IPS-20b (cell line): ENCODE measurements around the gene FAM210A.
"Not testable (repeated sequence)": the region's sequence is repeated elsewhere in the genome, so short reads cannot be mapped to it uniquely, and the experiment has no call there.

Experiments
- H3K27ac ChIP-seq: one replicate; pipeline ENCODE4 v1.5.1; 2013; ENCODE audit warnings: low read length
- H3K27me3 ChIP-seq: 2 replicates; pipeline ENCODE4 v1.6.1; 2013; ENCODE audit warnings: mild to moderate bottlenecking, low read length, inconsistent platforms; ENCODE audit not compliant: insufficient read depth
- H3K36me3 ChIP-seq: 2 replicates; pipeline ENCODE4 v1.6.1; 2013; ENCODE audit warnings: low read depth, mild to moderate bottlenecking, inconsistent platforms, low read length, moderate library complexity; ENCODE audit not compliant: insufficient read depth
- H3K4me1 ChIP-seq: 2 replicates; pipeline ENCODE4 v1.6.1; 2013; ENCODE audit warnings: mild to moderate bottlenecking, control low read depth, inconsistent platforms, low read length, moderate library complexity; ENCODE audit not compliant: insufficient read depth
- H3K4me3 ChIP-seq: 2 replicates; pipeline ENCODE4 v1.5.1; 2013; ENCODE audit warnings: mild to moderate bottlenecking, low read length, inconsistent platforms
- H3K9ac ChIP-seq: 2 replicates; pipeline ENCODE4 v1.6.1; 2013; ENCODE audit warnings: low read depth, mild to moderate bottlenecking, inconsistent platforms, low read length, moderate library complexity
- H3K9me3 ChIP-seq: 2 replicates; pipeline ENCODE4 v1.6.1; 2013; ENCODE audit warnings: mild to moderate bottlenecking, low read depth, low read length, inconsistent platforms; ENCODE audit not compliant: insufficient read depth

Gene FAM210A

GRCh38 chr18:13696961-13697360, 29.4 kb downstream of the FAM210A start:
- H3K4me1 ChIP-seq: no peaks in the 10 kb centered on the region
- no peak overlapping the region for H3K9ac ChIP-seq
- no peak overlapping the region for H3K4me3 ChIP-seq
- H3K27me3 ChIP-seq: no peaks in the 10 kb centered on the region
- peaks cover 17% of the 10 kb centered on the region for H3K9me3 ChIP-seq
- no peaks in the 10 kb centered on the region for H3K36me3 ChIP-seq
- H3K27ac ChIP-seq: no peak overlapping the region

GRCh38 chr18:13695337-13695736, 31.0 kb downstream of the FAM210A start:
- not testable (repeated sequence) for H3K9me3 ChIP-seq, H3K4me3 ChIP-seq, H3K4me1 ChIP-seq, H3K27ac ChIP-seq, H3K9ac ChIP-seq, H3K36me3 ChIP-seq, H3K27me3 ChIP-seq

GRCh38 chr18:13690060-13690459, 36.3 kb downstream of the FAM210A start:
- not testable (repeated sequence) for H3K9ac ChIP-seq, H3K4me1 ChIP-seq, H3K4me3 ChIP-seq, H3K27ac ChIP-seq, H3K9me3 ChIP-seq, H3K36me3 ChIP-seq, H3K27me3 ChIP-seq

GRCh38 chr18:13688191-13689136, 37.9 kb downstream of the FAM210A start:
- no peak overlapping the region for H3K27ac ChIP-seq
- no peaks in the 10 kb centered on the region for H3K4me1 ChIP-seq
- H3K4me3 ChIP-seq: no peak overlapping the region
- H3K27me3 ChIP-seq: no peaks in the 10 kb centered on the region
- no peak overlapping the region for H3K9ac ChIP-seq
- H3K9me3 ChIP-seq: no peaks in the 10 kb centered on the region
- H3K36me3 ChIP-seq: no peaks in the 10 kb centered on the region

GRCh38 chr18:13684546-13684945, 41.8 kb downstream of the FAM210A start:
- no peaks in the 10 kb centered on the region for H3K27me3 ChIP-seq
- no peak overlapping the region for H3K27ac ChIP-seq
- H3K36me3 ChIP-seq: peaks cover 6% of the 10 kb centered on the region; the same call in 1 of the 2 replicates
- no peak overlapping the region for H3K4me3 ChIP-seq
- H3K4me1 ChIP-seq: no peaks in the 10 kb centered on the region
- no peaks in the 10 kb centered on the region for H3K9me3 ChIP-seq
- H3K9ac ChIP-seq: no peak overlapping the region

GRCh38 chr18:13681701-13682100, 44.7 kb downstream of the FAM210A start:
- no peak overlapping the region for H3K9ac ChIP-seq
- H3K4me3 ChIP-seq: no peak overlapping the region
- H3K4me1 ChIP-seq: no peaks in the 10 kb centered on the region
- peaks cover 6% of the 10 kb centered on the region; the same call in 1 of the 2 replicates for H3K36me3 ChIP-seq
- H3K9me3 ChIP-seq: peaks cover under 1% of the 10 kb centered on the region; the same call in 1 of the 2 replicates
- no peaks in the 10 kb centered on the region for H3K27me3 ChIP-seq
- H3K27ac ChIP-seq: no peak overlapping the region

- Histone ChIP-seq H3K4me3 (no peak overlapping the region), H3K36me3 (peaks cover 6% of the 10 kb centered on the region; the same call in 1 of the 2 replicates)
Observed at GRCh38 chr18:13680612-13681011, 45.7 kb downstream of the FAM210A start.

GRCh38 chr18:13677350-13677749, 49.0 kb downstream of the FAM210A start:
- peaks cover 11% of the 10 kb centered on the region; the same call in 1 of the 2 replicates for H3K9me3 ChIP-seq
- H3K9ac ChIP-seq: not testable (repeated sequence)

More at GRCh38 chr18:13680612-13681011, 45.7 kb downstream of the FAM210A start:
- Histone ChIP-seq H3K27me3 (no peaks in the 10 kb centered on the region), H3K9ac (no peak overlapping the region), H3K4me1 (no peaks in the 10 kb centered on the region), H3K9me3 (peaks cover 7% of the 10 kb centered on the region; the same call in 1 of the 2 replicates), H3K27ac (no peak overlapping the region)

GRCh38 chr18:13676471-13676870, 49.9 kb downstream of the FAM210A start:
- Histone ChIP-seq H3K4me1 (no peaks in the 10 kb centered on the region), H3K27me3 (no peaks in the 10 kb centered on the region), H3K27ac (no peak overlapping the region), H3K36me3 (peaks cover 2% of the 10 kb centered on the region; the same call in 1 of the 2 replicates), H3K9ac (no peak overlapping the region), H3K4me3 (no peak overlapping the region), H3K9me3 (peaks cover 11% of the 10 kb centered on the region; the same call in 1 of the 2 replicates)

More at GRCh38 chr18:13677350-13677749, 49.0 kb downstream of the FAM210A start:
- H3K27ac ChIP-seq, H3K4me1 ChIP-seq, H3K36me3 ChIP-seq, H3K4me3 ChIP-seq, H3K27me3 ChIP-seq: not testable (repeated sequence)

GRCh38 chr18:13672657-13673056, 53.7 kb downstream of the FAM210A start:
- no peak overlapping the region for H3K9ac ChIP-seq
- no peaks in the 10 kb centered on the region for H3K4me1 ChIP-seq

GRCh38 chr18:13661779-13662256, 64.5 kb downstream of the FAM210A start:
- no peak overlapping the region for H3K9ac ChIP-seq
- no peaks in the 10 kb centered on the region for H3K9me3 ChIP-seq
- no peak overlapping the region for H3K4me3 ChIP-seq
- no peaks in the 10 kb centered on the region for H3K27me3 ChIP-seq
- no peak overlapping the region for H3K27ac ChIP-seq
- H3K4me1 ChIP-seq: no peaks in the 10 kb centered on the region
- H3K36me3 ChIP-seq: peaks cover 13% of the 10 kb centered on the region; the same call in 1 of the 2 replicates

More at GRCh38 chr18:13672657-13673056, 53.7 kb downstream of the FAM210A start:
- peaks cover 11% of the 10 kb centered on the region; the same call in 1 of the 2 replicates for H3K9me3 ChIP-seq
- H3K27me3 ChIP-seq: no peaks in the 10 kb centered on the region
- no peak overlapping the region for H3K4me3 ChIP-seq
- no peaks in the 10 kb centered on the region for H3K36me3 ChIP-seq
- no peak overlapping the region for H3K27ac ChIP-seq
